ENCODE measurements around the gene MYRF. TPM values are rescaled to one million over a fixed set of nuclear protein-coding genes. Genes with fewer than 3 reads are reported as not detected.
A peak's percentile ranks its signal among the peaks of the same experiment; 100 is the strongest.

The MYRF gene
- total RNA-seq, 4 donors from 2014 or later = 6.4 to 106 (median 12.7) TPM

DNA sequence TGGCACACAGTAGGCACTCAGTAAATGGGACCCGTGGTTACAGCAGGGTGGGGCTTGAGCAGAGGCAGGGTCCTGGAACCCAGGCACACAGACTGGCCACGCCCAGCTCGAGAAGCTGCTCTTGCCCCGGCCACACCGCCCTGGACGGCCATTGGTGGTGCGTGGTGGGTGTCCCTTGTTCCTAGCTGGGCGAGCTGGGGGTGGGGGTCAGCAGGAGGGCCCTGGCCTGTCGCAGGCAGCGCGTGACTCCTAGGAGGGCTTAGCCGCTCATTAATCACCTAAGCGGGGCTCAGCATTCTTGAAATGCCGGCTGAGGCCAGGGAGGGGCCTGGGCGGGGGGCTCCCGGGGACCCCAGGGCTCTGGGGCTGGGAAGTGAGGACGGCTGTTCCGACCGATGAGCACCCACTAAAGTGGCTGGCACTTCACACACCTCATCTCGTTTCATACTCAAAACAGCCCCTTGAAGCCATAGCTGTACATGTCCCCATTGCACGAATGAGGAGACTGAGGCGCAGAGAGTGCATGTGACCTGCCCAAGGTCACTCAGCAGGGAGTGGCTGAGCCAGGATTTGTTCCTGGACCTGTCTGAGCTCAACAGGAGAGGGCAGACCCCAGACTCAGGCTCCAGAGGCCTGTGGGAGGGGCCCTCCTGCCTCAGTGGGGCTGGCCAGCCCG lies 11.6 kb downstream of the MYRF start:
- intact Hi-C loops (cut with DNase I; ENCODE audit: low total_unique reads) = no loop called here
- no peak overlapping the region for H3K4me3 ChIP-seq
- no peaks in the 10 kb centered on the region for H3K36me3 ChIP-seq
- TF ChIP-seq, protein P1, sequence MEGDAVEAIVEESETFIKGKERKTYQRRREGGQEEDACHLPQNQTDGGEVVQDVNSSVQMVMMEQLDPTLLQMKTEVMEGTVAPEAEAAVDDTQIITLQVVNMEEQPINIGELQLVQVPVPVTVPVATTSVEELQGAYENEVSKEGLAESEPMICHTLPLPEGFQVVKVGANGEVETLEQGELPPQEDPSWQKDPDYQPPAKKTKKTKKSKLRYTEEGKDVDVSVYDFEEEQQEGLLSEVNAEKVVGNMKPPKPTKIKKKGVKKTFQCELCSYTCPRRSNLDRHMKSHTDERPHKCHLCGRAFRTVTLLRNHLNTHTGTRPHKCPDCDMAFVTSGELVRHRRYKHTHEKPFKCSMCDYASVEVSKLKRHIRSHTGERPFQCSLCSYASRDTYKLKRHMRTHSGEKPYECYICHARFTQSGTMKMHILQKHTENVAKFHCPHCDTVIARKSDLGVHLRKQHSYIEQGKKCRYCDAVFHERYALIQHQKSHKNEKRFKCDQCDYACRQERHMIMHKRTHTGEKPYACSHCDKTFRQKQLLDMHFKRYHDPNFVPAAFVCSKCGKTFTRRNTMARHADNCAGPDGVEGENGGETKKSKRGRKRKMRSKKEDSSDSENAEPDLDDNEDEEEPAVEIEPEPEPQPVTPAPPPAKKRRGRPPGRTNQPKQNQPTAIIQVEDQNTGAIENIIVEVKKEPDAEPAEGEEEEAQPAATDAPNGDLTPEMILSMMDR (IDR thresholded peaks at IDR 0.05) = no peak
- no peak for TF ChIP-seq POLR2A (IDR thresholded peaks at IDR 0.05)
- peak overlapping the region; percentile 93 to 95 for H3K27ac ChIP-seq
- no peaks in the 10 kb centered on the region for H3K9me3 ChIP-seq
- no peaks in the 10 kb centered on the region for H3K27me3 ChIP-seq
- H3K4me1 ChIP-seq = peaks cover 0 to 12% of the 10 kb centered on the region in 2 donors
- DNase-seq = no peak

DNA sequence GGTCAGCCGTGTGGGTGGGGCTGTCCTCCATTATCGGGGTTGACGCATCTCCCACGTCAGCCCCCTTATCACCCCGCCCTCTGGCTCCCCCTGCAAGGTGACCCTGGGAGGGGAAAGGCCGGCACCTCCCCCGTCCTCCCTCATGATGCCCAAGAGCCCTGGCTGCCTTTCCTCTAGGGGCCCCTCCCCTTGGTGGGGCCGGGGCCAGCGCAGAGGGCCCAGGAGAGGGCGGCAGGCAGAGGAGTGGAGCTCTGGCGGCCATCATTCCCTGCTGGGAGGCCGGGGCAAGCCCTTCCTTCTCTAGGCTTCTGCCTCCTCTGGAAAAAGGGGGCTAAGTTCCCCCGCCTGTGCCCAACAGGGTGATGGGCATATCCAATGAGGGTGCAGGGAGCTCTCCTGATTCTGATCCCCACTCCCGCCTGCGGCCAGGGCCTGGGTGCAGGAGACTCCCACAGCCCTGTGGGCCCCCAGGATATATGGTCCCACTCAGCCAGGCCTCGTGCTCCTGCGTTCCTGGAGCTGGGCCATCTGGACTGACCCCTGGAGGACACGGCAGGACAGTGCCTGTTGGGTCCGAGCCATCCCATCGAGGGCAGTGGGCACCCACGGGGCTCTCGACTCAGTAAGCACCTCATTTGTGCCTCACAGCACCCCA lies 12.3 kb downstream of the MYRF start:
- Histone ChIP-seq H3K4me3 (no peak overlapping the region), H3K9me3 (no peaks in the 10 kb centered on the region), H3K36me3 (no peaks in the 10 kb centered on the region), H3K4me1 (peaks cover 0 to 12% of the 10 kb centered on the region in 2 donors), H3K27ac (peak overlapping the region; percentile 93 to 95), H3K27me3 (no peaks in the 10 kb centered on the region)
- intact Hi-C loops (cut with DNase I; ENCODE audit: low total_unique reads) = no loop called here
- TF ChIP-seq POLR2A (IDR thresholded peaks at IDR 0.05) = peak in 1 of 2 donors; percentile 21
- TF ChIP-seq, protein P1 (IDR thresholded peaks at IDR 0.05) = no peak
- peak; percentile 76 to 82 for DNase-seq

DNA sequence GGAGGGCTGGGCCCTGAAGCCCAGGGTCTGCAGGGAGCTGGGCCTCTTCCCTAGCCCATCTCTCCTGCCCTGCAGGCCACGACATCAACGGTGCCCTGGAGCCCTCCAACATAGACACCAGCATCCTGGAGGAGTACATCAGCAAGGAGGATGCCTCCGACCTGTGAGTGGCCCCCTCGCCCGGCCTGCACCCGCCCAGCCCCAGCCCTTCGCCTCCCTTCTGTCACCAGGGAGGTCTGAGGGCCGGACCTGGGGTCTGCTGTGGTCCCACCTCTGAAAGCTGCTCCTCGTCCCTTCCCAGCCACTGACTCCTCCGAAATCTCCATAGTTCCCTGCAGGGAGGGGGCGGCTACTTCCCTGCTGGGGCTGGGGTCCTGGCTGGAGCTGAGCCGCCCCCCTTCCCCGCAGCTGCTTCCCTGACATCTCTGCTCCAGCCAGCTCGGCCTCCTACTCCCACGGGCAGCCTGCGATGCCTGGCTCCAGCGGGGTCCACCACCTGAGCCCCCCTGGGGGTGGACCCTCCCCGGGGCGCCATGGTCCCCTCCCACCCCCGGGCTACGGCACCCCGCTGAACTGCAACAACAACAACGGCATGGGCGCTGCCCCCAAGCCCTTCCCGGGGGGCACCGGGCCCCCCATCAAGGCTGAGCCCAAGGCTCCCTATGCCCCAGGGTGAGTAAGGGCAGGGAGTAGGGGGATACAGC lies 13.3 kb downstream of the MYRF start:
- no peak for DNase-seq
- Histone ChIP-seq H3K27ac (peak overlapping the region; percentile 93 to 95), H3K27me3 (no peaks in the 10 kb centered on the region), H3K36me3 (no peaks in the 10 kb centered on the region), H3K4me1 (peaks cover 0 to 12% of the 10 kb centered on the region in 2 donors), H3K4me3 (no peak overlapping the region), H3K9me3 (no peaks in the 10 kb centered on the region)
- intact Hi-C loops (cut with DNase I; ENCODE audit: low total_unique reads) = no loop called here
- no peak for TF ChIP-seq POLR2A (IDR thresholded peaks at IDR 0.05)
- TF ChIP-seq, protein P1 (IDR thresholded peaks at IDR 0.05) = no peak

DNA sequence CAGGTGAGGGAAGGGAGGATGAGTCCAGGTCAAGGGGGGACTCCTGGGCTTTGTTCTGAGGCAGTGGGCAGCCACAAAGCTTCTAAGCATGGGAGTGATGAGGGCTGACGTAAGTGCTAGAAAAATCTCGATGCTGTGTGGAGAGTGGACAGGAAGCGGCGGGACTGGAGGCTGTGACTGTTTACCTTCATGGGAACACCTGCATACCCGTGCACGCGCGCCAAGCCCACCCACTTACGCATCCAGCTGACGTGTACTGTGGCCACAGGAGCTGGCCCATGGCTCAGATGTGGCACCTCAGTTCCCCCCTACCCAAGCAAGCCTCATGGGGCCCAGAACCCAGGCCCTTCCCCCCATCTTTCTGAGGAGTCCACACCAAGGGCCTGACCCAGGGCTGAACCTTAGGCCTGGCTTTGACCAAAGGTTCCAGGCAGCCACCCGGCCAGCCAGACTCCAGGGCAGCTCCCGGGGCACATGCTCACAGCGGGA lies 14.0 kb downstream of the MYRF start:
- peak in 1 of 2 donors; percentile 26 for TF ChIP-seq POLR2A (IDR thresholded peaks at IDR 0.05)
- TF ChIP-seq, protein P1 (IDR thresholded peaks at IDR 0.05) = no peak
- peak in 1 of 2 donors; percentile 83 for DNase-seq
- H3K27me3 ChIP-seq = no peaks in the 10 kb centered on the region
- no peak overlapping the region for H3K4me3 ChIP-seq
- H3K27ac ChIP-seq = peak overlapping the region; percentile 93 to 95
- no peaks in the 10 kb centered on the region for H3K36me3 ChIP-seq
- H3K9me3 ChIP-seq = no peaks in the 10 kb centered on the region
- intact Hi-C loops (cut with DNase I; ENCODE audit: low total_unique reads) = no loop called here
- peaks cover 0 to 12% of the 10 kb centered on the region in 2 donors for H3K4me1 ChIP-seq
